Nucleus accumbens (tissue), 56 donors: ENCODE data around the gene SCNN1G.
"Not testable (repeated sequence)": the region's sequence is repeated elsewhere in the genome, so short reads cannot be mapped to it uniquely, and the experiment has no call there.

ENCODE experiments used
- DNase-seq, 56 donors: peaks; one replicate each; lab custom pipeline; 2025; lab: John Stamatoyannopoulos, UW

The SCNN1G gene

GRCh38 chr16:23182679-23183542 lies at the start of gene SCNN1G:
SCNN1G (plus strand) TSS chr16:23182745; CDS start chr16:23186272, 3,527 bp downstream.
- no peak for DNase-seq

GRCh38 chr16:23132775-23133463 lies 49.6 kb upstream of the SCNN1G start:
- DNase-seq, result peak in 17 of 56 donors; percentile 7 to 45 (median 23)

- no peak for DNase-seq
Observed at GRCh38 chr16:23134274-23134673, 48.3 kb upstream of the SCNN1G start.

GRCh38 chr16:23137256-23137655 lies 45.3 kb upstream of the SCNN1G start:
- DNase-seq, result no peak

- no peak for DNase-seq
Observed at GRCh38 chr16:23137818-23138217, 44.7 kb upstream of the SCNN1G start.

GRCh38 chr16:23140107-23140506 lies 42.4 kb upstream of the SCNN1G start:
- no peak for DNase-seq

- no peak for DNase-seq
Observed at GRCh38 chr16:23141033-23141432, 41.5 kb upstream of the SCNN1G start.

- no peak for DNase-seq
Observed at GRCh38 chr16:23141500-23141899, 41.0 kb upstream of the SCNN1G start.

- DNase-seq, result no peak
Observed at GRCh38 chr16:23141959-23142740, 40.4 kb upstream of the SCNN1G start.

GRCh38 chr16:23143391-23143790 lies 39.2 kb upstream of the SCNN1G start:
- no peak for DNase-seq

GRCh38 chr16:23144393-23144792 lies 38.2 kb upstream of the SCNN1G start:
- DNase-seq, result not testable (repeated sequence)

- peak in 2 of 56 donors; percentile 8 to 22 for DNase-seq
Observed at GRCh38 chr16:23145186-23145585, 37.4 kb upstream of the SCNN1G start.

- DNase-seq, result no peak
Observed at GRCh38 chr16:23145608-23146007, 36.9 kb upstream of the SCNN1G start.

- DNase-seq, result no peak
Observed at GRCh38 chr16:23146877-23147601, 35.5 kb upstream of the SCNN1G start.

- DNase-seq, result no peak
Observed at GRCh38 chr16:23147666-23148065, 34.9 kb upstream of the SCNN1G start.

- no peak for DNase-seq
Observed at GRCh38 chr16:23148166-23148512, 34.4 kb upstream of the SCNN1G start.

- DNase-seq, result peak in 35 of 56 donors; percentile 12 to 71 (median 43)
Observed at GRCh38 chr16:23148513-23149266, 33.9 kb upstream of the SCNN1G start.

- DNase-seq, result peak; percentile 60 to 97 (median 91)
Observed at GRCh38 chr16:23149267-23149992, 33.1 kb upstream of the SCNN1G start, which contains the start of gene USP31. USP31 (minus strand) TSS chr16:23149452; CDS start chr16:23149270, 182 bp downstream.

- DNase-seq, result no peak
Observed at GRCh38 chr16:23149993-23150364, 32.6 kb upstream of the SCNN1G start.
